ENCODE results near the gene PGC.

The PGC gene

DNA sequence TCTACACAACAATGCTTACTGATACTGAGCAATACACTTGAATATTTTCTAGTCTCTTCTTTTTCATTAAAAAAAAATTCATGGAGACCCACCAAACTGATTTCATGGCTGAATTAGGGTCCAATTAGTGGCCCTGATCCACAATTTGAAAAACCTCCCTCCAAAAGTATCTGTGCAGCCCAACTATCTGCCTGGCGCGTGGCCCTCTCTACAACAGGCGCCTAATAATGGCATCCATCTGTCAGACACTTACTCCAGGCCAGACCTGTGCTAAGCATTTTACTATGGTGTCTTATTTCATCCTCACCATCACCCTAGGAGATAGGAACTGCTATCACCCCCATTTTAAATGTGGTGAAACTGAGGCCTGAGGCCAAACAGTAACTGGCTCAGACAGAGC, 25.8 kb downstream of the PGC start:
- H3K9me3 ChIP-seq, result no peaks in the 10 kb centered on the region
- intact Hi-C loops (cut with DNase I; ENCODE audit: low total_unique reads), result no loop called here
- no peaks in the 10 kb centered on the region for H3K36me3 ChIP-seq
- peaks cover 0 to 55% (median 42%) of the 10 kb centered on the region in 4 donors for H3K4me1 ChIP-seq
- DNase-seq, result no peak
- TF ChIP-seq, protein P1, sequence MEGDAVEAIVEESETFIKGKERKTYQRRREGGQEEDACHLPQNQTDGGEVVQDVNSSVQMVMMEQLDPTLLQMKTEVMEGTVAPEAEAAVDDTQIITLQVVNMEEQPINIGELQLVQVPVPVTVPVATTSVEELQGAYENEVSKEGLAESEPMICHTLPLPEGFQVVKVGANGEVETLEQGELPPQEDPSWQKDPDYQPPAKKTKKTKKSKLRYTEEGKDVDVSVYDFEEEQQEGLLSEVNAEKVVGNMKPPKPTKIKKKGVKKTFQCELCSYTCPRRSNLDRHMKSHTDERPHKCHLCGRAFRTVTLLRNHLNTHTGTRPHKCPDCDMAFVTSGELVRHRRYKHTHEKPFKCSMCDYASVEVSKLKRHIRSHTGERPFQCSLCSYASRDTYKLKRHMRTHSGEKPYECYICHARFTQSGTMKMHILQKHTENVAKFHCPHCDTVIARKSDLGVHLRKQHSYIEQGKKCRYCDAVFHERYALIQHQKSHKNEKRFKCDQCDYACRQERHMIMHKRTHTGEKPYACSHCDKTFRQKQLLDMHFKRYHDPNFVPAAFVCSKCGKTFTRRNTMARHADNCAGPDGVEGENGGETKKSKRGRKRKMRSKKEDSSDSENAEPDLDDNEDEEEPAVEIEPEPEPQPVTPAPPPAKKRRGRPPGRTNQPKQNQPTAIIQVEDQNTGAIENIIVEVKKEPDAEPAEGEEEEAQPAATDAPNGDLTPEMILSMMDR (IDR thresholded peaks at IDR 0.05), result no peak
- H3K27ac ChIP-seq, result no peak overlapping the region
- no peak overlapping the region for H3K4me3 ChIP-seq
- no peaks in the 10 kb centered on the region for H3K27me3 ChIP-seq

DNA sequence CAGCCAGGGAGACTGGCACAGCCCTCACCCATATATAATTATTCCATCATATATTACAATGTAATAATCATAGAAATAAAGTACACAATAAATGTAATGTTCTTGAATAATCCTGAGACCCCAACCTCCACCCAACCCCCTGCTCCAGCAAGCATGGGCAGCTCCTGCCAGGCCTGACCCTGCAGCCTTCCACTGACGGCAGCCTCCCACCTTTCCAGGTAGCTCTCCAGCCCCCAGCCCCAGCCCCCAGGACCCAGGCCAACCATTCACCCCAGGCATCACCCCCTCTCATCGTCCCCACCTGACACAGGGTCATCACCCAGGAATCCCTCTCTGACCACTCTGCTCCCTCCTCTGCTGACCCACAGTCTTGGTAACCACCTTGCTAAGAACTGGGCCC, 26.4 kb downstream of the PGC start:
- no peaks in the 10 kb centered on the region for H3K36me3 ChIP-seq
- no peak overlapping the region for H3K4me3 ChIP-seq
- peaks cover 0 to 62% (median 47%) of the 10 kb centered on the region in 4 donors for H3K4me1 ChIP-seq
- no peak overlapping the region for H3K27ac ChIP-seq
- intact Hi-C loops (cut with DNase I; ENCODE audit: low total_unique reads), result no loop called here
- H3K9me3 ChIP-seq, result no peaks in the 10 kb centered on the region
- H3K27me3 ChIP-seq, result no peaks in the 10 kb centered on the region
- TF ChIP-seq, protein P1 (IDR thresholded peaks at IDR 0.05), result no peak
- no peak for DNase-seq

DNA sequence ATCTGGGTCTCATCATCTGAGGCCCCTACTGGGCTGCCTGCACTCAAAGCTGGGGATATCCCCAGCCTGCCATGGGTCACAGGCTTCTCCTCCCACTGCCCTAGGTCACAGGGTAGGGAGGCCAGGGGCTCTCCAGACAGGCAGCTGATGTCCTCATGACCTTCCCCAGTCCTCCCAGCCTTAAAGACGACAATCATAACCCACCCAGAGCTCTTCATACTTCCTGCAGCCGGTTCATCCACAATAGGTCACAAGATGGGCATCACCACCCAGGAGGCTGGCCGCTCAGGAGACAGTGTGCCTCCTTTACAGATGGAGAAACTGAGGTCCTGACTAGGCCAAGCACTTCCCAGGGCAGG, 27.0 kb downstream of the PGC start:
- TF ChIP-seq, protein P1 (IDR thresholded peaks at IDR 0.05), result no peak
- H3K9me3 ChIP-seq, result no peaks in the 10 kb centered on the region
- peaks cover 0 to 63% (median 48%) of the 10 kb centered on the region in 4 donors for H3K4me1 ChIP-seq
- DNase-seq, result no peak
- no peak overlapping the region for H3K4me3 ChIP-seq
- H3K27me3 ChIP-seq, result no peaks in the 10 kb centered on the region
- intact Hi-C loops (cut with DNase I; ENCODE audit: low total_unique reads), result no loop called here
- H3K36me3 ChIP-seq, result no peaks in the 10 kb centered on the region
- no peak overlapping the region for H3K27ac ChIP-seq

DNA sequence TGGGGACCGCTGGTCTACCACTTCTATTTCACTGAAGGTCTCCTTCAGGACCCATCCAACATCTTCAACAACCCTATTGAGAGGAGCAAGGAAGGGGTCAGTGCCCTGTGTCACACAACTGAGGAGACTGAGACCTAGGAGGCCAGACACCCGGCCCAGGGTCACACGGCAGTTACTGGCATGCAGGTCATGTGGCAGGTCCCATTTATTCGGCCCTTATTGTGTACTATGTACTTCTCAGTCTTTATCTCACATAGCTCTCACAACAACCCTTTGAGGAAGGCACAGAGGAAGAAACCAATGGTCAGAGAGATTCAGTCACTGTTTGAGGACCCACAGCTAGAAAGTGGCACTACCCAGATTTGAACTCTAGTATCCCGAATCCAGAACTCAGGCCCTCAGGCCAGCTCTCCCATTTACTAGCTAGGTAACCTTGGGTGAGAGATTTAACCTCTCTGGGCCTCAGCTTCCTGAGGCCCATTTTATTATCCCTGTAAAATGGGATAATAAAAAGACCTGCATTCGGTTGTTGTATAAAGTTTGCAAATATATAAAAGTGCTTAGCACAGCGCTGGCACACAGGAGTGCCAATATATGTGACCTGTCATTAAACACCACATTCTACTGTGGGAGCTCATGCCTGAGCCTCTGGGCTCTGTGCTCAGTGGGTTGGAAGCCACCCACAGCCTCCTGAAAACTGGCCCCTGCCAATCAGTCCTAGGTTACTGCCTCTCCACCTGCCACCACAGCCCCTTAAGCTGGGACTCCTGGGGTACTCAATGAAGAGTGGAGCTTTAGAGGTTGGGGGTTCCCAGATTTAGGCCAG, 27.5 kb downstream of the PGC start:
- no peak overlapping the region for H3K27ac ChIP-seq

DNA sequence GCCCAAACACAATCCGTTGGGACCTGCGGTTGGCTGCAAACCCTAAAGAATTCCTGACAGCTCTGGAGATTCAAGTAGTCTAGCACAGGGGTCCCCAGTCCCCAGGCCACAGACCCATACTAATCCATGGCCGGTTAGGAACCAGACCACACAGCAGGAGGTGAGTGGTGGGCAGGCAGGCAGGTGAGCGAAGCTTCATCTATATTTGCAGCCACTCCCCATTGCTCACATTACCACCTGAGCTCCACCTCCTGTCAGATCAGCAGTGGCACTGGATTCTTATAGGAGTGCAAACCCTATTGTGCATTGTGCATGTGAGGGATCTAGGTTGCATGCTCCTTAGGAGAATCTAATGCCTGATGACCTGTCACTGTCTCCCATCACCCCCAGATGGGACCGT, 28.4 kb downstream of the PGC start:
- intact Hi-C loops (cut with DNase I; ENCODE audit: low total_unique reads), result no loop called here
- no peaks in the 10 kb centered on the region for H3K9me3 ChIP-seq
- no peaks in the 10 kb centered on the region for H3K27me3 ChIP-seq
- TF ChIP-seq, protein P1 (IDR thresholded peaks at IDR 0.05), result no peak
- H3K4me1 ChIP-seq, result peaks cover 0 to 58% (median 48%) of the 10 kb centered on the region in 4 donors
- H3K27ac ChIP-seq, result no peak overlapping the region
- DNase-seq, result no peak
- no peak overlapping the region for H3K4me3 ChIP-seq
- no peaks in the 10 kb centered on the region for H3K36me3 ChIP-seq

More for the DNA sequence above, 27.5 kb downstream of the PGC start:
- no peaks in the 10 kb centered on the region for H3K9me3 ChIP-seq
- H3K36me3 ChIP-seq, result no peaks in the 10 kb centered on the region
- intact Hi-C loops (cut with DNase I; ENCODE audit: low total_unique reads), result no loop called here
- no peak overlapping the region for H3K4me3 ChIP-seq
- peaks cover 0 to 58% (median 47%) of the 10 kb centered on the region in 4 donors for H3K4me1 ChIP-seq
- TF ChIP-seq, protein P1 (IDR thresholded peaks at IDR 0.05), result no peak
- DNase-seq, result no peak
- H3K27me3 ChIP-seq, result no peaks in the 10 kb centered on the region
